Measurements from ENCODE around the gene SLC38A6. TPM values are rescaled to one million over a fixed set of nuclear protein-coding genes. Genes with fewer than 3 reads are reported as not detected.

SLC38A6 gene
- total RNA-seq, 1 experiment from 2014 or later, result 6.0 TPM

DNA sequence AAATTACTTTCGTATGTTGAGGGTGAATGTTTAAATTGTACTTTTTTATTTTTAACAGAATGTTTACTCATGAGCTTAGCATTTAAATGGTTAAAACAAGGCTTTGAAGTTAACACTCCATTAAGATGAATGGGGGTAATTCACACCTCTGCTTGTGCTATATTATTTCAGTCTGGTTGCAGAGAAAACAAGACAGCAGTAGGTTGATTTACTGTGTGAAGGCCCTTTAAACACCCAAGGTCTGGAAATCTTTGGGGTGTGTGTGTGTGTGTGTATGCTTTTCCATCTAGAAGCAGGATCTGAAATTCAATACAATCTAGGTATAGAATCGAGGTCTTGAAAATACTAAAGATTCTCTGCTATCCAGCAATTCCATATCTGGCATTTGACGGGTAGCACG is 83.8 kb downstream of the SLC38A6 start:
- no peak overlapping the region for H3K27ac Mint-ChIP-seq
- Histone ChIP-seq H3K27me3 (ENCODE audit: insufficient read depth, low read length) (no peaks in the 10 kb centered on the region), H2AFZ (ENCODE audit: low read length) (no peak overlapping the region), H3T11ph (ENCODE audit: low read length) (no peak overlapping the region), H3K23ac (ENCODE audit: insufficient read length, low read depth, low read length) (no peak overlapping the region), H3K23me2 (ENCODE audit: insufficient read length, low read depth, low read length, poor library complexity, severe bottlenecking) (no peaks in the 10 kb centered on the region), H3K79me1 (ENCODE audit: insufficient read depth, low read depth, low read length, poor library complexity, severe bottlenecking) (no peaks in the 10 kb centered on the region), H2AK5ac (ENCODE audit: insufficient read length, low read length) (no peak overlapping the region), H2BK20ac (ENCODE audit: low read depth, low read length, poor library complexity, severe bottlenecking) (no peak overlapping the region), H4K8ac (replicated peaks; ENCODE audit: insufficient read length, low read depth, low read length) (no peak overlapping the region), H4K91ac (ENCODE audit: insufficient read length, low read depth, low read length) (no peak overlapping the region), H3K18ac (ENCODE audit: insufficient read length, low read depth, low read length) (no peak overlapping the region), H3K79me2 (ENCODE audit: insufficient read depth, low read length) (no peaks in the 10 kb centered on the region), H2BK120ac (ENCODE audit: low read depth, low read length, poor library complexity, severe bottlenecking) (no peak overlapping the region), H3K4ac (ENCODE audit: low read depth, low read length) (no peak overlapping the region), H2BK12ac (ENCODE audit: insufficient read length, low read depth, low read length) (no peak overlapping the region), H3K14ac (ENCODE audit: insufficient read depth, low read length) (no peak overlapping the region), H2BK15ac (ENCODE audit: low read depth, low read length) (no peak overlapping the region), H2BK5ac (ENCODE audit: insufficient read length, low read length) (no peak overlapping the region), H4K5ac (ENCODE audit: insufficient read length, low read depth, low read length) (no peak overlapping the region), H4K20me1 (ENCODE audit: control insufficient read depth, insufficient read depth, insufficient read length) (no peaks in the 10 kb centered on the region), H3K27ac (ENCODE audit: insufficient read length, low read depth, low read length) (no peak overlapping the region), H3K4me2 (ENCODE audit: insufficient read depth, insufficient read length, low read length) (no peak overlapping the region), H3K56ac (ENCODE audit: insufficient read length, low read depth, low read length) (no peak overlapping the region), H3K4me1 (ENCODE audit: insufficient read depth, low read length) (no peaks in the 10 kb centered on the region), H3K9me3 (ENCODE audit: control insufficient read depth, low read depth, low read length) (no peaks in the 10 kb centered on the region), H3K9ac (ENCODE audit: extremely low read depth, insufficient read length, low read length) (no peak overlapping the region)
- no peak overlapping the region for H3K4me3 Mint-ChIP-seq
- H3K9me3 Mint-ChIP-seq, result peaks cover 8% of the 10 kb centered on the region in 2 experiments; a peak in 3 of 5 replicates
- WGBS (ENCODE audit: extremely low coverage, insufficient read length, low lambda C conversion rate), result no CpG with 5 or more reads among the region's 4 CpGs
- peaks cover 10% of the 10 kb centered on the region in 2 experiments; a peak in 3 of 4 replicates for H3K4me1 Mint-ChIP-seq
- peaks cover 10 to 14% (median 12%) of the 10 kb centered on the region in 3 experiments for H3K36me3 Mint-ChIP-seq (ENCODE audit: insufficient read depth in 1 of 3, low read depth in 3 of 3)
- TF ChIP-seq, protein P1, sequence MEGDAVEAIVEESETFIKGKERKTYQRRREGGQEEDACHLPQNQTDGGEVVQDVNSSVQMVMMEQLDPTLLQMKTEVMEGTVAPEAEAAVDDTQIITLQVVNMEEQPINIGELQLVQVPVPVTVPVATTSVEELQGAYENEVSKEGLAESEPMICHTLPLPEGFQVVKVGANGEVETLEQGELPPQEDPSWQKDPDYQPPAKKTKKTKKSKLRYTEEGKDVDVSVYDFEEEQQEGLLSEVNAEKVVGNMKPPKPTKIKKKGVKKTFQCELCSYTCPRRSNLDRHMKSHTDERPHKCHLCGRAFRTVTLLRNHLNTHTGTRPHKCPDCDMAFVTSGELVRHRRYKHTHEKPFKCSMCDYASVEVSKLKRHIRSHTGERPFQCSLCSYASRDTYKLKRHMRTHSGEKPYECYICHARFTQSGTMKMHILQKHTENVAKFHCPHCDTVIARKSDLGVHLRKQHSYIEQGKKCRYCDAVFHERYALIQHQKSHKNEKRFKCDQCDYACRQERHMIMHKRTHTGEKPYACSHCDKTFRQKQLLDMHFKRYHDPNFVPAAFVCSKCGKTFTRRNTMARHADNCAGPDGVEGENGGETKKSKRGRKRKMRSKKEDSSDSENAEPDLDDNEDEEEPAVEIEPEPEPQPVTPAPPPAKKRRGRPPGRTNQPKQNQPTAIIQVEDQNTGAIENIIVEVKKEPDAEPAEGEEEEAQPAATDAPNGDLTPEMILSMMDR (conservative IDR thresholded peaks at IDR 0.05), result no peak
- DNase-seq, result no peak
- peaks cover 2% of the 10 kb centered on the region; the same call in 1 of the 2 replicates for H3K27me3 Mint-ChIP-seq (ENCODE audit: low read depth)
